H1 (cell line): ENCODE data around the gene ZNF415. TPM values are rescaled to one million over a fixed set of nuclear protein-coding genes. Genes with fewer than 3 reads are reported as not detected.

ENCODE experiments used
- CTCF ChIA-PET: fragments of 300-600 bp; sonication (Branson Sonifier 250); formaldehyde crosslinking; loops from one replicate; lab custom pipeline; 2021; ENCODE audit not compliant: partially characterized antibody; lab: Charles Lee
- POLR2A ChIA-PET: fragments of 300-600 bp; sonication (Branson Sonifier 250); formaldehyde crosslinking; loops from one replicate; lab custom pipeline; 2021; ENCODE audit warnings: inconsistent platforms; ENCODE audit not compliant: partially characterized antibody; lab: Charles Lee
- DNase-seq, 2 experiments: peaks; one replicate each; pipeline versions ENCODE4 v3.0.0 to v3.0.0-alpha.2; 2010 to 2022; ENCODE audit warnings: low spot score in 2 of 2, low read depth in 1 of 2, mixed read lengths in 1 of 2
- FAIRE-seq: peaks from 2 replicates; lab custom pipeline; 2011; peaks lifted over from hg19 to GRCh38; lab: Jason Lieb, UNC
- H2AFZ ChIP-seq: 2 replicates; pipeline ENCODE4 v1.8.1; 2012; ENCODE audit warnings: low read length, inconsistent platforms
- H2AK5ac ChIP-seq: 2 replicates; pipeline ENCODE4 v1.6.1; 2013; ENCODE audit warnings: low read depth, low read length
- H2BK120ac ChIP-seq: replicated peaks from 2 replicates; pipeline ENCODE3; 2013; ENCODE audit warnings: low read depth, low read length, inconsistent platforms
- H2BK12ac ChIP-seq: 2 replicates; pipeline ENCODE4 v1.6.1; 2013; ENCODE audit warnings: low read depth, low read length
- H2BK15ac ChIP-seq: 2 replicates; pipeline ENCODE4 v1.6.1; 2013; ENCODE audit warnings: low read length
- H2BK20ac ChIP-seq: 2 replicates; pipeline ENCODE4 v1.6.1; 2013; ENCODE audit warnings: low read length
- H2BK5ac ChIP-seq: 2 replicates; pipeline ENCODE4 v1.6.1; 2013; ENCODE audit warnings: low read depth, low read length
- H3K14ac ChIP-seq: 2 replicates; pipeline ENCODE4 v1.6.1; 2013; ENCODE audit warnings: inconsistent platforms; ENCODE audit not compliant: insufficient read length
- H3K18ac ChIP-seq: 2 replicates; pipeline ENCODE4 v1.6.1; 2013; ENCODE audit warnings: low read length; ENCODE audit errors: extremely low read depth
- H3K23ac ChIP-seq: 2 replicates; pipeline ENCODE4 v1.6.1; 2013; ENCODE audit warnings: inconsistent platforms; ENCODE audit not compliant: insufficient read length
- H3K23me2 ChIP-seq: 2 replicates; pipeline ENCODE4 v1.6.1; 2013; ENCODE audit warnings: low read depth, low read length
- H3K27ac ChIP-seq: 2 replicates; pipeline ENCODE4 v1.6.1; 2011; ENCODE audit warnings: low read depth, low read length, inconsistent platforms
- H3K27me3 ChIP-seq, 4 experiments: replicated peaks in 1 of 4; 1 replicate in 1 of 4; 2 replicates in 3 of 4; pipeline versions ENCODE4 v1.6.1 to v1.8.1; 2011 to 2013; ENCODE audit warnings: low read length in 3 of 4, mild to moderate bottlenecking in 3 of 4, inconsistent platforms in 2 of 4, mixed read lengths in 2 of 4, moderate library complexity in 1 of 4; ENCODE audit not compliant: control insufficient read depth in 3 of 4, insufficient read depth in 3 of 4; ENCODE audit errors: extremely low read depth in 1 of 4
- H3K36me3 ChIP-seq, 4 experiments: 2 replicates each; pipeline versions ENCODE4 v1.6.1 to v1.8.1; 2011 to 2013; ENCODE audit warnings: mild to moderate bottlenecking in 4 of 4, low read length in 3 of 4, moderate library complexity in 2 of 4, control low read depth in 1 of 4, inconsistent platforms in 1 of 4; ENCODE audit not compliant: insufficient read depth in 4 of 4, control insufficient read depth in 2 of 4
- H3K4ac ChIP-seq: replicated peaks from 2 replicates; pipeline ENCODE3; 2013; ENCODE audit warnings: low read length, low read depth, mixed read lengths, inconsistent platforms; ENCODE audit not compliant: insufficient read length
- H3K4me1 ChIP-seq, 4 experiments: replicated peaks in 1 of 4; 1 replicate in 1 of 4; 2 replicates in 3 of 4; pipeline versions ENCODE4 v1.6.1 to v1.8.1; 2011 to 2013; ENCODE audit warnings: low read length in 3 of 4, inconsistent platforms in 2 of 4, mixed read lengths in 1 of 4; ENCODE audit not compliant: insufficient read depth in 4 of 4, control insufficient read depth in 3 of 4
- H3K4me2 ChIP-seq, 2 experiments: 2 replicates each; pipeline versions ENCODE4 v1.6.1 to v1.8.1; 2011 to 2013; ENCODE audit warnings: low read depth in 2 of 2, low read length in 2 of 2, control low read depth in 1 of 2, inconsistent platforms in 1 of 2, mild to moderate bottlenecking in 1 of 2; ENCODE audit not compliant: insufficient read depth in 1 of 2
- H3K4me3 ChIP-seq, 4 experiments: fragments of 200-600, 300-600 bp in 1 of 4; sonication (generic), shearing (Covaris generic), sonication (Bioruptor Twin) in 1 of 4; 2 replicates each; pipeline versions ENCODE4 v1.5.1 to v1.8.1; 2011 to 2016; ENCODE audit warnings: low read length in 4 of 4, low read depth in 3 of 4, control low read depth in 2 of 4, inconsistent platforms in 2 of 4, mild to moderate bottlenecking in 2 of 4, mixed read lengths in 1 of 4, moderate library complexity in 1 of 4; ENCODE audit not compliant: insufficient read depth in 2 of 4; ENCODE audit errors: extremely low read depth in 1 of 4
- H3K56ac ChIP-seq: replicated peaks from 2 replicates; pipeline ENCODE3; 2013; ENCODE audit warnings: low read depth, mild to moderate bottlenecking, mixed read lengths, low read length, inconsistent platforms; ENCODE audit not compliant: insufficient read length
- H3K79me1 ChIP-seq: 2 replicates; pipeline ENCODE4 v1.6.1; 2013; ENCODE audit warnings: low read depth, low read length, control low read depth
- H3K79me2 ChIP-seq, 2 experiments: 2 replicates each; pipeline versions ENCODE4 v1.6.1 to v1.8.1; 2012 to 2013; ENCODE audit warnings: low read length in 2 of 2, mild to moderate bottlenecking in 2 of 2, inconsistent platforms in 1 of 2; ENCODE audit not compliant: insufficient read depth in 2 of 2, control insufficient read depth in 1 of 2
- H3K9ac ChIP-seq, 4 experiments: replicated peaks in 1 of 4; 1 replicate in 1 of 4; 2 replicates in 3 of 4; pipeline versions ENCODE4 v1.6.1 to v1.8.1; 2011 to 2013; ENCODE audit warnings: low read depth in 3 of 4, low read length in 3 of 4, control low read depth in 2 of 4, mild to moderate bottlenecking in 2 of 4, moderate library complexity in 2 of 4, inconsistent platforms in 1 of 4; ENCODE audit errors: extremely low read depth in 1 of 4
- H3K9me3 ChIP-seq, 2 experiments: 2 replicates each; pipeline versions ENCODE4 v1.6.1 to v1.8.1; 2012 to 2013; ENCODE audit warnings: mild to moderate bottlenecking in 2 of 2, moderate library complexity in 2 of 2, control low read depth in 1 of 2, inconsistent platforms in 1 of 2, low read depth in 1 of 2, low read length in 1 of 2, mixed read lengths in 1 of 2; ENCODE audit not compliant: insufficient read depth in 2 of 2
- H4K20me1 ChIP-seq, 2 experiments: replicated peaks in 1 of 2; 2 replicates each; pipeline versions ENCODE3 to v1.8.1; 2011 to 2013; ENCODE audit warnings: inconsistent platforms in 2 of 2, low read length in 2 of 2, mild to moderate bottlenecking in 1 of 2; ENCODE audit not compliant: insufficient read depth in 2 of 2, control insufficient read depth in 1 of 2
- H4K5ac ChIP-seq: 2 replicates; pipeline ENCODE4 v1.6.1; 2013; ENCODE audit warnings: low read length, low read depth, mixed read lengths, inconsistent platforms; ENCODE audit not compliant: insufficient read length
- H4K8ac ChIP-seq: 2 replicates; pipeline ENCODE4 v1.8.0; 2013; ENCODE audit warnings: mild to moderate bottlenecking, moderate library complexity, low read length, inconsistent platforms; ENCODE audit not compliant: insufficient read depth; ENCODE audit errors: extremely low read depth
- H4K91ac ChIP-seq: replicated peaks from 2 replicates; pipeline ENCODE3; 2013; ENCODE audit warnings: low read length, mixed read lengths, inconsistent platforms; ENCODE audit not compliant: insufficient read length
- CEBPB ChIP-seq: IDR thresholded peaks from 2 replicates; pipeline ENCODE4 v1.6.1; 2012; ENCODE audit warnings: low read depth, low read length
- EZH2 ChIP-seq: fragments of 200-600 bp; sonication (generic); IDR thresholded peaks from 2 replicates; pipeline ENCODE4 v1.7.1; 2012; ENCODE audit warnings: low read depth, mild to moderate bottlenecking, moderate library complexity, low read length, inconsistent platforms; ENCODE audit not compliant: severe bottlenecking
- GTF2F1 ChIP-seq: IDR thresholded peaks from 2 replicates; pipeline ENCODE4 v1.6.1; 2012; ENCODE audit warnings: low read depth, low read length, improper control_type of control experiment, borderline replicate concordance
- JUN ChIP-seq: IDR thresholded peaks from 2 replicates; pipeline ENCODE4 v1.6.1; 2011; ENCODE audit warnings: low read depth, mild to moderate bottlenecking, improper control_type of control experiment, low read length
- NRF1 ChIP-seq: IDR thresholded peaks from 2 replicates; pipeline ENCODE4 v1.6.1; 2011; ENCODE audit warnings: mild to moderate bottlenecking, low read depth, low read length, improper control_type of control experiment
- PHF8 ChIP-seq: fragments of 200-600 bp; sonication (generic); conservative IDR thresholded peaks from 2 replicates; pipeline ENCODE4 v1.7.1; 2012; ENCODE audit warnings: low read depth, mild to moderate bottlenecking, inconsistent platforms, low read length, moderate library complexity
- RAD21 ChIP-seq, 2 experiments: IDR thresholded peaks in 1 of 2; conservative IDR thresholded peaks in 1 of 2; 2 replicates each; pipeline ENCODE4 v1.6.1; 2011; ENCODE audit warnings: low read depth in 2 of 2, low read length in 2 of 2, improper control_type of control experiment in 1 of 2, inconsistent platforms in 1 of 2, mild to moderate bottlenecking in 1 of 2, moderate library complexity in 1 of 2
- RFX5 ChIP-seq: IDR thresholded peaks from 2 replicates; pipeline ENCODE4 v1.6.1; 2011; ENCODE audit warnings: low read depth, low read length, improper control_type of control experiment, borderline replicate concordance
- SP4 ChIP-seq: IDR thresholded peaks from 2 replicates; pipeline ENCODE4 v1.6.1; 2012; ENCODE audit warnings: low read length, inconsistent platforms
- TAF1 ChIP-seq: IDR thresholded peaks from 2 replicates; pipeline ENCODE4 v1.6.1; 2011; ENCODE audit warnings: mild to moderate bottlenecking, low read depth, low read length
- YY1 ChIP-seq: IDR thresholded peaks from 2 replicates; pipeline ENCODE4 v1.6.1; 2011; ENCODE audit warnings: low read depth, mild to moderate bottlenecking, low read length
- WGBS, 2 experiments: shearing (Covaris generic) in 1 of 2; methylation state at CpG; one replicate each; pipeline versions ENCODE4 v1.1.6 to v1.1.7; 2013 to 2015; ENCODE audit warnings: low lambda C conversion rate in 2 of 2, mixed read lengths in 2 of 2, inconsistent platforms in 1 of 2, low coverage in 1 of 2, missing lambda C conversion rate in 1 of 2; ENCODE audit not compliant: insufficient replicate concordance in 2 of 2, insufficient coverage in 1 of 2, insufficient read length in 1 of 2; ENCODE audit errors: extremely low coverage in 1 of 2, missing lambda C conversion rate in 1 of 2; 5-methylcytosine and 5-hydroxymethylcytosine counted together
- polyA plus RNA-seq, 7 experiments: library from polyadenylated mRNA; depleted of rRNA in 3 of 7; stranded (reverse) in 5 of 7; unstranded in 2 of 7; fragments of >200 nt in 5 of 7; fragments of 200-250 nt in 2 of 7; gene quantifications; 1 replicate in 5 of 7; 2 replicates in 1 of 7; 4 replicates in 1 of 7; pipeline versions ENCODE4 v1.2.1 to v1.2.3, GENCODE V29; 2011 to 2013; ENCODE audit warnings: missing spikeins in 2 of 7, mixed read lengths in 2 of 7
- total RNA-seq: library from RNA; stranded (reverse); fragmentation: NEBNext Ultra II Directional; extraction: Animal tissue kit (Norgen Biotek cat#: 25700); gene quantifications from 2 replicates; pipeline ENCODE4 v1.2.1, GENCODE V29; 2021
- TF ChIP-seq, protein P1 (sequence below): IDR thresholded peaks from 2 replicates; pipeline ENCODE4 v1.6.1; 2012; ENCODE audit warnings: low read length, inconsistent platforms

The ZNF415 gene
- total and polyA plus RNA-seq, 2 of the 8 experiments (the other 6 are each of a cell fraction or from before 2014, with no cell fraction given) = 5.8 to 9.7 TPM

DNA sequence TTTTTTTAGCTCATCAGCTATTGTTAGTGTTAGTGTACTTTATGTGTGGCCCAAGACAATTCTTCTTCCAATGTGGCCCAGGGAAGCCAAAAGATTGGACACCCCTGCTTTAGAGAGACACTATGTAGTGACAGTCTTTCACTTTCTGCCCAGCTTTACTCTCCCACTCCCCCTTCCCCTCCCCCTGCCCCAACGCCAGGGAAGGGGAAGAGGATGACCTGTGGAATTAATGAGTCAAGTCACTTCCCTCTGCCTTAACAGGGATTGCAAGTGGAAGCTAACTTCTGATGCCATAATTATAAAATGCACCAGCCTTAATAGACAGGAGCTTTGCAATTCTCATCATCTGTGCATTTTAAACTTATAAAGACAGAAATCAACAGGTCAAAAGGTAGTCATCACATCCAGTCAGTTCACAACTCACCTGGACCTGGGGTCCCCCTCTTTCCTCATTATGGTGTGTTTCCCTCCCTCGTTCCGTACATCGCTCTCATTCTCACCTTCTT lies 1.6 kb downstream of the ZNF415 start:
- Histone ChIP-seq H4K5ac (no peak overlapping the region), H4K91ac (no peak overlapping the region), H3K4ac (no peak overlapping the region), H3K23ac (no peak overlapping the region), H2BK15ac (no peak overlapping the region), H3K18ac (no peak overlapping the region), H3K14ac (no peak overlapping the region), H3K9me3 (no peaks in the 10 kb centered on the region), H2BK5ac (no peak overlapping the region), H2BK120ac (no peak overlapping the region), H3K56ac (no peak overlapping the region), H3K4me1 (peaks cover 0 to 7% (median 3%) of the 10 kb centered on the region in 4 experiments; a peak in 5 of 7 replicates), H3K36me3 (no peaks in the 10 kb centered on the region), H3K4me3 (no peak overlapping the region), H3K79me2 (no peaks in the 10 kb centered on the region), H3K23me2 (peaks cover 9% of the 10 kb centered on the region), H3K9ac (no peak overlapping the region), H3K79me1 (no peaks in the 10 kb centered on the region), H4K20me1 (peaks cover 1 to 3% of the 10 kb centered on the region in 2 experiments), H3K4me2 (peak overlapping the region in 1 of 2 experiments; percentile 99; a peak in 3 of 4 replicates), H4K8ac (no peak overlapping the region), H2AFZ (no peak overlapping the region), H3K27ac (no peak overlapping the region), H3K27me3 (peaks cover 0 to 6% (median 4%) of the 10 kb centered on the region in 4 experiments; a peak in 4 of 7 replicates), H2BK12ac (no peak overlapping the region), H2BK20ac (no peak overlapping the region), H2AK5ac (no peak overlapping the region)
- FAIRE-seq = no peak
- CTCF ChIA-PET = interaction anchor here (0.9 to 1.6 kb wide), 3 partner anchors 15 to 34 kb away, joined by 3 to 5 read pairs (median 4); no protein-coding TSS in a partner anchor
- no peak for DNase-seq
- POLR2A ChIA-PET = interaction anchor here (0.7 kb wide), 1 partner anchor 56 kb away, joined by 3 read pairs; no protein-coding TSS in a partner anchor
- WGBS, 2 experiments = 61 to 100% methylated on average over 2 of the region's 4 CpGs
- no peak for TF ChIP-seq TAF1
- no peak for TF ChIP-seq CEBPB
- no peak for TF ChIP-seq PHF8
- no peak for TF ChIP-seq GTF2F1
- no peak for TF ChIP-seq YY1
- no peak for TF ChIP-seq SP4
- TF ChIP-seq EZH2 = no peak
- no peak for TF ChIP-seq JUN
- TF ChIP-seq RFX5 = no peak
- TF ChIP-seq NRF1 = no peak
- TF ChIP-seq, protein P1, sequence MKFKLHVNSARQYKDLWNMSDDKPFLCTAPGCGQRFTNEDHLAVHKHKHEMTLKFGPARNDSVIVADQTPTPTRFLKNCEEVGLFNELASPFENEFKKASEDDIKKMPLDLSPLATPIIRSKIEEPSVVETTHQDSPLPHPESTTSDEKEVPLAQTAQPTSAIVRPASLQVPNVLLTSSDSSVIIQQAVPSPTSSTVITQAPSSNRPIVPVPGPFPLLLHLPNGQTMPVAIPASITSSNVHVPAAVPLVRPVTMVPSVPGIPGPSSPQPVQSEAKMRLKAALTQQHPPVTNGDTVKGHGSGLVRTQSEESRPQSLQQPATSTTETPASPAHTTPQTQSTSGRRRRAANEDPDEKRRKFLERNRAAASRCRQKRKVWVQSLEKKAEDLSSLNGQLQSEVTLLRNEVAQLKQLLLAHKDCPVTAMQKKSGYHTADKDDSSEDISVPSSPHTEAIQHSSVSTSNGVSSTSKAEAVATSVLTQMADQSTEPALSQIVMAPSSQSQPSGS = no peak
- no peak for TF ChIP-seq RAD21 (IDR thresholded peaks at IDR 0.05 in 1 of 2, conservative IDR thresholded peaks at IDR 0.05 in 1 of 2; ENCODE audit: low read depth in 2 of 2, low read length in 2 of 2)
